ENCODE data around the gene PCGF1. TPM values are rescaled to one million over a fixed set of nuclear protein-coding genes. Genes with fewer than 3 reads are reported as not detected.

Gene PCGF1
- total RNA-seq, 1 experiment from 2014 or later = 28.1 TPM

GRCh38 chr2:74534411-74534810 is 26.9 kb upstream of the PCGF1 start:
- H2AFZ ChIP-seq (ENCODE audit: low read length) = no peak overlapping the region
- no peak overlapping the region for H3K14ac ChIP-seq (ENCODE audit: insufficient read depth, low read length)
- peaks cover 9% of the 10 kb centered on the region for H3K23me2 ChIP-seq (ENCODE audit: insufficient read length, low read depth, low read length, poor library complexity, severe bottlenecking)
- no peaks in the 10 kb centered on the region for H4K20me1 ChIP-seq (ENCODE audit: control insufficient read depth, insufficient read depth, insufficient read length)
- H4K91ac ChIP-seq (ENCODE audit: insufficient read length, low read depth, low read length) = no peak overlapping the region
- H3K9me3 Mint-ChIP-seq = no peaks in the 10 kb centered on the region
- H3K4me1 Mint-ChIP-seq = peaks cover 12 to 14% of the 10 kb centered on the region in 2 experiments
- H3K4ac ChIP-seq (ENCODE audit: low read depth, low read length) = no peak overlapping the region
- no peak overlapping the region for H3K27ac Mint-ChIP-seq
- no peak overlapping the region for H3K27ac ChIP-seq (ENCODE audit: insufficient read length, low read depth, low read length)
- H3K4me1 ChIP-seq (ENCODE audit: insufficient read depth, low read length) = no peaks in the 10 kb centered on the region
- no peaks in the 10 kb centered on the region for H3K27me3 ChIP-seq (ENCODE audit: insufficient read depth, low read length)
- no peak overlapping the region for H3K23ac ChIP-seq (ENCODE audit: insufficient read length, low read depth, low read length)
- H2BK120ac ChIP-seq (ENCODE audit: low read depth, low read length, poor library complexity, severe bottlenecking) = no peak overlapping the region
- H2BK15ac ChIP-seq (ENCODE audit: low read depth, low read length) = no peak overlapping the region
- WGBS (ENCODE audit: extremely low coverage, insufficient read length, low lambda C conversion rate) = no CpG with 5 or more reads among the region's 12 CpGs
- H2AK5ac ChIP-seq (ENCODE audit: insufficient read length, low read length) = no peak overlapping the region
- no peak overlapping the region for H3T11ph ChIP-seq (ENCODE audit: low read length)
- H4K5ac ChIP-seq (ENCODE audit: insufficient read length, low read depth, low read length) = no peak overlapping the region
- H3K27me3 Mint-ChIP-seq (ENCODE audit: low read depth) = peaks cover 2% of the 10 kb centered on the region; the same call in 1 of the 2 replicates
- H4K8ac ChIP-seq (replicated peaks; ENCODE audit: insufficient read length, low read depth, low read length) = no peak overlapping the region
- H2BK20ac ChIP-seq (ENCODE audit: low read depth, low read length, poor library complexity, severe bottlenecking) = no peak overlapping the region
- H3K4me3 Mint-ChIP-seq = no peak overlapping the region
- H2BK5ac ChIP-seq (ENCODE audit: insufficient read length, low read length) = no peak overlapping the region
- H3K18ac ChIP-seq (ENCODE audit: insufficient read length, low read depth, low read length) = no peak overlapping the region
- no peaks in the 10 kb centered on the region for H3K9me3 ChIP-seq (ENCODE audit: control insufficient read depth, low read depth, low read length)
- no peaks in the 10 kb centered on the region for H3K79me2 ChIP-seq (ENCODE audit: insufficient read depth, low read length)
- H3K79me1 ChIP-seq (ENCODE audit: insufficient read depth, low read depth, low read length, poor library complexity, severe bottlenecking) = no peaks in the 10 kb centered on the region
- no peak overlapping the region for H3K4me2 ChIP-seq (ENCODE audit: insufficient read depth, insufficient read length, low read length)
- H3K36me3 Mint-ChIP-seq (ENCODE audit: insufficient read depth in 1 of 3, low read depth in 3 of 3) = peaks cover 0 to 34% (median 24%) of the 10 kb centered on the region in 3 experiments; a peak in 6 of 7 replicates
- TF ChIP-seq CTCF (conservative IDR thresholded peaks at IDR 0.05) = no peak
- no peak for DNase-seq
- H2BK12ac ChIP-seq (ENCODE audit: insufficient read length, low read depth, low read length) = no peak overlapping the region
- H3K9ac ChIP-seq (ENCODE audit: extremely low read depth, insufficient read length, low read length) = no peak overlapping the region
- no peak overlapping the region for H3K56ac ChIP-seq (ENCODE audit: insufficient read length, low read depth, low read length)

All from H9 (cell line).